CD4-positive, alpha-beta T cell (primary cell): ENCODE measurements around the gene MAML2. TPM values are rescaled to one million over a fixed set of nuclear protein-coding genes. Genes with fewer than 3 reads are reported as not detected.

Experiments used
- ATAC-seq: fragments of 200-7000 bp; cut with Tn5 transposase; one replicate; pipeline ENCODE4 v1.10.0; 2022; ENCODE audit warnings: mild to moderate bottlenecking; ENCODE audit not compliant: poor library complexity
- CTCF ChIA-PET: fragments of 350-600 bp; sonication (Branson Sonifier 250); formaldehyde crosslinking; loops from one replicate; lab custom pipeline; 2021; ENCODE audit warnings: antibody characterized with exemption, inconsistent platforms; lab: Charles Lee
- POLR2A ChIA-PET: fragments of 350-600 bp; sonication (Branson Sonifier 250); formaldehyde crosslinking; loops from one replicate; lab custom pipeline; 2021; ENCODE audit warnings: antibody characterized with exemption, inconsistent platforms; lab: Charles Lee
- DNase-seq, 14 experiments: peaks; one replicate each; pipeline ENCODE4 v3.0.0-alpha.2; 2013 to 2020; ENCODE audit warnings: mixed read lengths in 2 of 14
- H3K27ac ChIP-seq, 2 donors: one replicate each; pipeline versions ENCODE4 v1.5.1 to v1.7.0; 2013; ENCODE audit warnings: low read length in 2 of 2, low read depth in 1 of 2, mild to moderate bottlenecking in 1 of 2
- H3K27me3 ChIP-seq, 2 experiments: 1 replicate in 1 of 2; 2 replicates in 1 of 2; pipeline versions ENCODE4 v1.6.1 to v1.7.0; 2013; ENCODE audit warnings: low read length in 2 of 2, control low read depth in 1 of 2, mild to moderate bottlenecking in 1 of 2, moderate library complexity in 1 of 2; ENCODE audit not compliant: insufficient read depth in 2 of 2, control insufficient read depth in 1 of 2
- H3K36me3 ChIP-seq: one replicate; pipeline ENCODE4 v1.6.1; 2013; ENCODE audit warnings: low read length, control low read depth; ENCODE audit not compliant: insufficient read depth
- H3K4me1 ChIP-seq: one replicate; pipeline ENCODE4 v1.6.1; 2013; ENCODE audit warnings: low read length, control low read depth; ENCODE audit not compliant: insufficient read depth
- H3K4me3 ChIP-seq: one replicate; pipeline ENCODE4 v1.5.1; 2013; ENCODE audit warnings: mild to moderate bottlenecking, low read length, moderate library complexity
- H3K9me3 ChIP-seq, 2 experiments: 1 replicate in 1 of 2; 2 replicates in 1 of 2; pipeline versions ENCODE4 v1.6.1 to v1.7.0; 2013; ENCODE audit warnings: low read length in 2 of 2, mild to moderate bottlenecking in 2 of 2, control low read depth in 1 of 2, moderate library complexity in 1 of 2; ENCODE audit not compliant: control insufficient read depth in 1 of 2, insufficient read depth in 1 of 2
- H3K27ac Mint-ChIP-seq: one replicate; pipeline ENCODE4 v1.8.0; 2020; ENCODE audit warnings: mixed read lengths
- H3K27me3 Mint-ChIP-seq: one replicate; pipeline ENCODE4 v1.8.0; 2021; ENCODE audit warnings: mixed read lengths
- H3K36me3 Mint-ChIP-seq: one replicate; pipeline ENCODE4 v1.8.0; 2021; ENCODE audit warnings: low read depth, mixed read lengths
- H3K4me1 Mint-ChIP-seq: one replicate; pipeline ENCODE4 v1.8.0; 2021; ENCODE audit warnings: low read depth, mixed read lengths
- H3K4me3 Mint-ChIP-seq: one replicate; pipeline ENCODE4 v1.8.0; 2020; ENCODE audit warnings: mild to moderate bottlenecking, mixed read lengths
- H3K9me3 Mint-ChIP-seq: one replicate; pipeline ENCODE4 v1.8.0; 2020; ENCODE audit warnings: mixed read lengths
- CTCF ChIP-seq: fragments of 200-600 bp; IDR thresholded peaks from one replicate; pipeline ENCODE4 v1.8.0; 2022; ENCODE audit warnings: antibody characterized with exemption, mild to moderate bottlenecking
- intact Hi-C, 2 experiments: fragments of 100-400 bp; cut with DNase I in 1 of 2; cut with micrococcal nuclease in 1 of 2; formaldehyde crosslinking; loops; one replicate each; pipeline versions ENCODE4 v1.15.1 to v1.9.0; 2023 to 2025; cut with DNase I, micrococcal nuclease
- total RNA-seq, 174 experiments: library from RNA in 2 of 174; stranded (reverse) in 2 of 174; gene quantifications; one replicate each; pipeline ENCODE4 v1.2.3 and lab custom pipeline; 2021 to 2026

Gene MAML2
- total RNA-seq, 2 experiments from 2014 or later = 58.8 to 59.8 TPM

- Histone ChIP-seq H3K27me3 (no peaks in the 10 kb centered on the region), H3K9me3 (no peaks in the 10 kb centered on the region), H3K4me3 (no peak overlapping the region), H3K4me1 (peaks cover 3% of the 10 kb centered on the region), H3K36me3 (peaks cover 9% of the 10 kb centered on the region), H3K27ac (no peak overlapping the region)
- Mint-ChIP-seq H3K4me3 (no peak overlapping the region), H3K9me3 (no peaks in the 10 kb centered on the region), H3K36me3 (peaks cover 34% of the 10 kb centered on the region), H3K27me3 (no peaks in the 10 kb centered on the region), H3K4me1 (peaks cover 68% of the 10 kb centered on the region), H3K27ac (peak overlapping the region; percentile 46)
- TF ChIP-seq CTCF = no peak
- no peak for DNase-seq
- intact Hi-C loops = no loop called here
- ChIA-PET CTCF (interaction anchor here (0.8 kb wide), 1 partner anchor 12 kb away, joined by 3 read pairs; no protein-coding TSS in a partner anchor), POLR2A (interaction anchor here (1.2 kb wide), 1 partner anchor 12 kb away, joined by 3 read pairs; no protein-coding TSS in a partner anchor)
- ATAC-seq = no peak
These were observed 275.8 kb downstream of the MAML2 start for GRCh38 chr11:96067160-96067559.

- Histone ChIP-seq H3K27me3 (no peaks in the 10 kb centered on the region), H3K27ac (no peak overlapping the region), H3K4me1 (peaks cover 3% of the 10 kb centered on the region), H3K4me3 (no peak overlapping the region), H3K36me3 (peaks cover 2% of the 10 kb centered on the region), H3K9me3 (no peaks in the 10 kb centered on the region)
- intact Hi-C loops = no loop called here
- Mint-ChIP-seq H3K27me3 (no peaks in the 10 kb centered on the region), H3K4me3 (no peak overlapping the region), H3K36me3 (peaks cover 32% of the 10 kb centered on the region), H3K4me1 (peaks cover 74% of the 10 kb centered on the region), H3K27ac (peak overlapping the region; percentile 46), H3K9me3 (no peaks in the 10 kb centered on the region)
- POLR2A ChIA-PET = interaction anchor here (0.5 to 1.2 kb wide), 3 partner anchors 24 to 323 kb away, joined by 3 to 7 read pairs (median 3); partner anchors contain the start of gene MAML2
- no peak for ATAC-seq
- TF ChIP-seq CTCF = no peak
- DNase-seq = no peak
- CTCF ChIA-PET = no interaction called here
These were observed 277.6 kb downstream of the MAML2 start for GRCh38 chr11:96065379-96065778.

GRCh38 chr11:96063886-96064285, 279.1 kb downstream of the MAML2 start:
- no peak overlapping the region for H3K4me3 Mint-ChIP-seq
- ATAC-seq = no peak
- TF ChIP-seq CTCF = no peak
- Histone ChIP-seq H3K9me3 (no peaks in the 10 kb centered on the region), H3K36me3 (peaks cover 2% of the 10 kb centered on the region), H3K27ac (no peak overlapping the region), H3K27me3 (no peaks in the 10 kb centered on the region), H3K4me3 (no peak overlapping the region), H3K4me1 (peaks cover 3% of the 10 kb centered on the region)
- CTCF ChIA-PET = interaction anchor here (0.7 to 1.7 kb wide), 3 partner anchors 8 to 279 kb away, joined by 3 to 4 read pairs (median 3); partner anchors contain the start of gene MAML2
- POLR2A ChIA-PET = interaction anchor here (0.7 to 1.8 kb wide), 3 partner anchors 8 to 279 kb away, joined by 3 to 5 read pairs (median 3); partner anchors contain the start of gene MAML2
- intact Hi-C loops = no loop called here
- DNase-seq = no peak
- H3K36me3 Mint-ChIP-seq = peaks cover 46% of the 10 kb centered on the region
- no peaks in the 10 kb centered on the region for H3K9me3 Mint-ChIP-seq
- no peaks in the 10 kb centered on the region for H3K27me3 Mint-ChIP-seq
- peaks cover 84% of the 10 kb centered on the region for H3K4me1 Mint-ChIP-seq
- H3K27ac Mint-ChIP-seq = peak overlapping the region; percentile 61
